Peyer's patch (tissue), 4 donors: ENCODE results near the gene PHLDA3. TPM values are rescaled to one million over a fixed set of nuclear protein-coding genes. Genes with fewer than 3 reads are reported as not detected.

ENCODE experiments used
- DNase-seq, 3 donors: peaks; one replicate each; pipeline ENCODE4 v3.0.0-alpha.2; 2017 to 2019
- H3K27ac ChIP-seq, 4 donors: fragments of 200-600 bp; sonication (generic); one replicate each; pipeline ENCODE4 v1.5.1; 2016 to 2019
- H3K27me3 ChIP-seq, 2 donors: fragments of 200-600 bp; sonication (generic); one replicate each; pipeline ENCODE4 v1.5.1; 2019
- H3K36me3 ChIP-seq, 3 donors: fragments of 200-600 bp; sonication (generic); one replicate each; pipeline ENCODE4 v1.5.1; 2016 to 2019
- H3K4me1 ChIP-seq, 4 donors: fragments of 200-600 bp; sonication (generic); one replicate each; pipeline ENCODE4 v1.5.1; 2016 to 2019
- H3K4me3 ChIP-seq, 4 donors: fragments of 200-600 bp; sonication (generic); 1 replicate in 3 of 4; 2 replicates in 1 of 4; pipeline ENCODE4 v1.5.1; 2016 to 2019; ENCODE audit warnings: mild to moderate bottlenecking in 1 of 4
- H3K9me3 ChIP-seq, 4 donors: fragments of 200-600 bp; sonication (generic); one replicate each; pipeline ENCODE4 v1.5.1; 2016 to 2019; ENCODE audit warnings: mild to moderate bottlenecking in 1 of 4
- CTCF ChIP-seq, 6 experiments: fragments of 450-650 bp in 4 of 6; fragments of 200-600 bp in 2 of 6; sonication (generic) in 1 of 6; IDR thresholded peaks; one replicate each; pipeline ENCODE4 v1.5.1; 2017 to 2019; ENCODE audit warnings: antibody characterized with exemption in 6 of 6, mild to moderate bottlenecking in 3 of 6, moderate library complexity in 1 of 6
- POLR2A ChIP-seq, 2 donors: fragments of 450-650 bp; IDR thresholded peaks; one replicate each; pipeline ENCODE4 v1.5.1; 2017; ENCODE audit warnings: antibody characterized with exemption in 2 of 2, mild to moderate bottlenecking in 2 of 2, moderate library complexity in 2 of 2
- total RNA-seq, 4 donors: library from RNA; depleted of rRNA; stranded (reverse); fragments of >200 nt; gene quantifications; one replicate each; pipeline ENCODE4 v1.1.0, GENCODE V29; 2016

Gene PHLDA3
- total RNA-seq, 4 donors from 2014 or later = 4.4 to 43.7 (median 5.2) TPM

DNA sequence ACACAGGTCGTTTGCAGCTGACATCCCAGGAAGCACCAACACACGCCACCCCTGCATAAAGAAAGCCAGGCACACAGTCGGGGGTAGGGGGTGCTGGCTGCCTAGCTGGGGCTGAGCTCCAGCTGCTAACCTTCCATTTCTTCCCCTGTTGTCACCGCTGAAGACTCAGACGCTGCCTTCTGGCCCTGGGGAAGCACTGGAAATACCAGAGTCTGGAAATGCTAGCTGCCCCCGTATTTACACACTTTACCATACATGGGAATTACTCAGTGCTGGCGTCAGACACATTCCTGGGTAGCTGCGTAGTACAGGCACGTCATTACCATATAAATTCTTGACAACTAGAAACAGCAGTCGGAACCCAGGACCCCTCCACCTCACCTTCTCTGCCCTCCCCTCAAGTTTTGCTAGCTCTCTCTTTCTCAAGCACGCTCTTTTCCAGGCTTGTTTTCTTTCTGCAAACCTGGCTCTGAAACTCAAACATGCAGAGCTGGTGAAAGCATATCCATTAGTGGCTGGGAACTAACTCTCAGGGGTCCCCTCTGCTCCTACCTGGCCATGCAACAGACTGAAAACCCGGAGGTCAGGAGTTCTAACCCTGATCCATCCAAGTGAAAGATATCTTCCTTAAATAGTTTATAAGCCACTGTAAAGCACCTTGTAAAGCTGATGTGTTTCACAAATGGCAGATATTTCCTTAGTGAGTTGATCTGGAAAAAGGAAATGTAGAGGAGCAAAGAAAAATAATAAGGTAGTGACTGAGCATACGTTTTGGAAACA is 34.6 kb upstream of the PHLDA3 start:
- Histone ChIP-seq H3K27ac (peak overlapping the region; percentile 83 to 96 (median 92)), H3K9me3 (no peaks in the 10 kb centered on the region), H3K4me3 (peak overlapping the region in 1 of 4 donors; percentile 86), H3K27me3 (no peaks in the 10 kb centered on the region), H3K4me1 (peaks cover 3 to 78% (median 7%) of the 10 kb centered on the region in 4 donors), H3K36me3 (no peaks in the 10 kb centered on the region)
- peak in 1 of 3 donors; percentile 62 for DNase-seq
- TF ChIP-seq POLR2A (IDR thresholded peaks at IDR 0.05) = peak in 1 of 2 donors; percentile 32
- TF ChIP-seq CTCF (IDR thresholded peaks at IDR 0.05) = no peak

- H3K4me1 ChIP-seq = peaks cover 3 to 77% (median 3%) of the 10 kb centered on the region in 4 donors
Measured at GRCh38 chr1:201502511-201502857, 33.5 kb upstream of the PHLDA3 start.

GRCh38 chr1:201501812-201502510 is 33.0 kb upstream of the PHLDA3 start:
- peak in 2 of 3 donors; percentile 58 to 69 for DNase-seq

More at GRCh38 chr1:201502511-201502857, 33.5 kb upstream of the PHLDA3 start:
- H3K9me3 ChIP-seq = no peaks in the 10 kb centered on the region
- no peaks in the 10 kb centered on the region for H3K36me3 ChIP-seq
- no peak for TF ChIP-seq CTCF (IDR thresholded peaks at IDR 0.05)
- no peak for TF ChIP-seq POLR2A (IDR thresholded peaks at IDR 0.05)
- H3K4me3 ChIP-seq = peak overlapping the region in 1 of 4 donors; percentile 9
- no peaks in the 10 kb centered on the region for H3K27me3 ChIP-seq
- no peak for DNase-seq
- H3K27ac ChIP-seq = peak overlapping the region; percentile 83 to 96 (median 92)

GRCh38 chr1:201501144-201501543 is 32.2 kb upstream of the PHLDA3 start:
- H3K4me3 ChIP-seq = no peak overlapping the region
- no peaks in the 10 kb centered on the region for H3K27me3 ChIP-seq
- DNase-seq = no peak
- no peak for TF ChIP-seq POLR2A (IDR thresholded peaks at IDR 0.05)
- no peak for TF ChIP-seq CTCF (IDR thresholded peaks at IDR 0.05)
- H3K9me3 ChIP-seq = no peaks in the 10 kb centered on the region
- H3K36me3 ChIP-seq = peaks cover 0 to under 1% (median 0%) of the 10 kb centered on the region in 3 donors
- H3K27ac ChIP-seq = peak overlapping the region; percentile 57 to 96 (median 90)
- peaks cover 0 to 73% (median 1%) of the 10 kb centered on the region in 4 donors for H3K4me1 ChIP-seq

More at GRCh38 chr1:201501812-201502510, 33.0 kb upstream of the PHLDA3 start:
- peak overlapping the region; percentile 83 to 96 (median 92) for H3K27ac ChIP-seq
- no peaks in the 10 kb centered on the region for H3K9me3 ChIP-seq
- H3K4me3 ChIP-seq = peak overlapping the region in 1 of 4 donors; percentile 9
- H3K36me3 ChIP-seq = no peaks in the 10 kb centered on the region
- peaks cover 0 to 73% (median 2%) of the 10 kb centered on the region in 4 donors for H3K4me1 ChIP-seq
- H3K27me3 ChIP-seq = no peaks in the 10 kb centered on the region
- TF ChIP-seq POLR2A (IDR thresholded peaks at IDR 0.05) = no peak
- no peak for TF ChIP-seq CTCF (IDR thresholded peaks at IDR 0.05)

DNA sequence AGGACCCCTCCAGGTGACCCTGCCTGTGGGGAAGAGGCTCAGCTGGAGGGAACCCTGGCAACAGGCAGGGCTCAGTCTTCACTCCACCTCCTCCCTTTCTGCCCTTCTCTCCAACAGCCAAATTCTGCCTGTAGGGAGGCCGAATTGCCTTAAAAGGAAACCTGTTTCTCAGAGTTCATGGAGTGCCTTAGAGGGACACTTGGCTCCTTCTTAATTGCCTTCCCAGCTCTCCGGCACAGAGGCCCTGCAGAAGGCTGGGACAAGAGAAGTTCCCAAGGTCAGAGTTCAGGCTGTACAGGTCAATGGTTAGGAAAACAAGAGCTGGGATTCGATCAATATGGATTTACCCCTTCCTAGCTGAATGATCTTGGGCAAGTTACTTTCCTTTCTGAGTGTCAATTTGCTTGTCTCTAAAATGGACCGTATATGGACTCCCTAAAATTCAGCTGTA is 31.7 kb upstream of the PHLDA3 start:
- TF ChIP-seq CTCF (IDR thresholded peaks at IDR 0.05) (no peak), POLR2A (IDR thresholded peaks at IDR 0.05) (no peak)
- peaks cover 0 to 5% (median 0%) of the 10 kb centered on the region in 3 donors for H3K36me3 ChIP-seq
- no peak for DNase-seq
- H3K27me3 ChIP-seq = no peaks in the 10 kb centered on the region
- H3K4me1 ChIP-seq = peaks cover 0 to 69% (median 0%) of the 10 kb centered on the region in 4 donors
- peak overlapping the region; percentile 57 to 96 (median 90) for H3K27ac ChIP-seq
- H3K4me3 ChIP-seq = no peak overlapping the region
- no peaks in the 10 kb centered on the region for H3K9me3 ChIP-seq
